Activated CD4-positive, alpha-beta T cell treated with anti-CD3 and anti-CD28 coated beads, Interleukin-2, Interleukin-4, amounts not matched to agents 100 ng/mL and 50 ng/mL, durations not matched to agents 16 hours and 8 hours (primary cell): Measurements from ENCODE around the gene SUPT6H.

ENCODE experiments used
- DNase-seq: peaks from one replicate; pipeline ENCODE4 v3.0.0-alpha.2; 2020; ENCODE audit warnings: low spot score

The SUPT6H gene

DNA sequence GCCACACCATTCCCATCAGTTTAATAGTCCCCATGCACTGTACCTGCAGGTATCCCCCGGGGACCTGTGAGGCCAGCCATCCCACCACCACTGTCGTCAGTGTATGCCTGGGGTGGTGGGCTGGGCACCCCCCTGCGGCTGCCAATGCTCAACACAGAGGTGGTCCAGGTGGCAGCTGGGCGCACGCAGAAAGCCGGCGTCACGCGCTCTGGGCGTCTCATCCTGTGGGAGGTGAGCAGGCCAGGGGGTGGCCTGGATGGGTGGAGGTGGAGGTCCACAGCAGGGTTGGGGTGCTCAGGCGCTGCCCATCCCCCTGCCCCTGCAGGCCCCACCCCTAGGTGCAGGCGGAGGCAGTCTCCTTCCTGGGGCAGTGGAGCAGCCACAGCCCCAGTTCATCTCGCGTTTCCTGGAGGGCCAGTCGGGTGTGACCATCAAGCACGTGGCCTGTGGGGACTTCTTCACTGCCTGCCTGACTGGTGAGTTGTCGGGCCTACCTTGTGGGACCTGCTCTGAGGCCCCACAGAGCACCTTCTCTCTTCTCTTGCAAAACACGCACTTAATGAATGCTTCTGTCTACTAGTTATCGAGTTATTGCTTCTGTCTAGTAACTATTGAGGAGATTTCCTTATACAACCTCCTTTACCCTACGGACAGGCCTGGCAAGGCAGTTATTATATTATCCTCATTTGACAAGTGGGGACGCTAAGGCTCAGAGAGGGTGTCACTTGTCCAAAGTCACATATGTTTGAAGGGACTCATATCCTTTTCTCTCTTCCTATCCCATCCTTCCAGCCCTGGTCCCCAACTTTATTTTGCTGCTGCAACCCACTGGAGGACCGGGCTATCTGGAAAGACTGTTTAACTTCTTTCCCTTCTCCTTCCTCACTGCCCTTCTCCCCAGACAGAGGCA is 76.0 kb downstream of the SUPT6H start:
- DNase-seq: no peak

DNA sequence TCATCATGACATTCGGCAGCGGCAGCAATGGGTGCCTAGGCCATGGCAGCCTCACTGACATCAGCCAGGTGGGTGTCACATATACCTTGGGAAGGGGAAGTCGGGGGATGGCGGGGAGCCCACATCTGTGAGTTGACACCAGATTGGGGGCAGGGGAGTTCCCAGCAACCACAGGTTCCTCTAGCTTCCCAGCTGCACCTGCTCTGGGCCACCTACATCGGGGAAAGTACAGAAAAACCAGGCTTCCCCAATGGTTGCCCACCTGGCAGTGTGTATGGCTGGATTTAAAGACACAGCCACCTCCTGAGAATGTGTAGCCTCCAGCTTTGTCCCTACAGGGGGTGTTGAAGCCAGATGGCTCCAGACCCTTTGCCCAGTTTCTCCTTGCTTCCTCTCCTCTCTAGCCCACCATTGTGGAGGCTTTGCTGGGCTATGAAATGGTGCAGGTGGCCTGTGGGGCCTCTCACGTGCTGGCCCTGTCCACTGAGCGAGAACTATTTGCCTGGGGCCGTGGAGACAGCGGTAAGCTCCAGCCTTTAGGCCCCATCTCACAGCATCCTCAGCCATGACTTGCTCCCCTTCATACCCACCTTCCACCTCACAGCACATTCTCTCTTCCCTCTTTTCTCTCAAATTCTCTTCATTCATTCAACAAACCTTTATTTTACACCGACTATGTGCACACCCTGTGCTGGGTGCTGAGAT is 76.8 kb downstream of the SUPT6H start:
- no peak for DNase-seq

DNA sequence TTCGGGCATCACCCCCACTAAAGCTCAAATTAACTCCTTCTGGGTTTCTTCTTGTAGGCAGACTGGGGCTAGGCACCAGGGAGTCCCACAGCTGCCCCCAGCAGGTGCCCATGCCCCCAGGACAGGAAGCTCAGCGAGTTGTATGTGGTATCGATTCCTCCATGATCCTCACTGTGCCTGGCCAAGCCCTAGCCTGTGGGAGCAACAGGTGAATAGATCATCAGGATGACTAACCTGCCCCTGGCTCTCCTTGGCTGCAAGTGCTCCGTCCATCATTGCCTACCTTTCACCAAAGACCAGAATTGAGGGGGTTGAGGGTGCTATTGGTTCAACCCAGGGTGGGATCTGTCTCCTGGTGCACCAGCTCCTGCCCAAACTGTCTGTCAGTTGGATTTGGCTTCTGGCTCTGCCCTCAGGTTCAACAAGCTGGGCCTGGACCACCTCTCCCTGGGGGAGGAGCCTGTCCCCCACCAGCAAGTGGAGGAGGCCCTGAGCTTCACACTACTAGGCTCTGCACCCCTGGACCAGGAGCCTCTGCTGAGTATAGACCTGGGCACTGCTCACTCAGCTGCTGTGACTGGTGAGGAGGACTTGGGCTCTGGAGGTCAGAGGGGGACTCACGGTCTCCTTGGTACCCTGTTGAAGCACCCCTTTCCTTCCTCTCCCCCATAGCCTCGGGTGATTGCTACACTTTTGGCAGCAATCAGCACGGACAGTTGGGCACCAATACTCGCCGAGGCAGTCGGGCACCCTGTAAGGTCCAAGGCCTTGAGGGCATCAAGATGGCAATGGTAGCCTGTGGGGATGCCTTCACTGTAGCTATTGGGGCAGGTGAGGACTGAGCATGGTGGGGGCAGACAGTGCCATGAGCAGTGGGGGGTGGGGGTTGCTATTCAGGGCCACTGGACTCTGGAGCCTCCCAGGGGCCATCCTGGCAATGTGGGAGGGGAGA is 78.7 kb downstream of the SUPT6H start:
- DNase-seq: no peak

DNA sequence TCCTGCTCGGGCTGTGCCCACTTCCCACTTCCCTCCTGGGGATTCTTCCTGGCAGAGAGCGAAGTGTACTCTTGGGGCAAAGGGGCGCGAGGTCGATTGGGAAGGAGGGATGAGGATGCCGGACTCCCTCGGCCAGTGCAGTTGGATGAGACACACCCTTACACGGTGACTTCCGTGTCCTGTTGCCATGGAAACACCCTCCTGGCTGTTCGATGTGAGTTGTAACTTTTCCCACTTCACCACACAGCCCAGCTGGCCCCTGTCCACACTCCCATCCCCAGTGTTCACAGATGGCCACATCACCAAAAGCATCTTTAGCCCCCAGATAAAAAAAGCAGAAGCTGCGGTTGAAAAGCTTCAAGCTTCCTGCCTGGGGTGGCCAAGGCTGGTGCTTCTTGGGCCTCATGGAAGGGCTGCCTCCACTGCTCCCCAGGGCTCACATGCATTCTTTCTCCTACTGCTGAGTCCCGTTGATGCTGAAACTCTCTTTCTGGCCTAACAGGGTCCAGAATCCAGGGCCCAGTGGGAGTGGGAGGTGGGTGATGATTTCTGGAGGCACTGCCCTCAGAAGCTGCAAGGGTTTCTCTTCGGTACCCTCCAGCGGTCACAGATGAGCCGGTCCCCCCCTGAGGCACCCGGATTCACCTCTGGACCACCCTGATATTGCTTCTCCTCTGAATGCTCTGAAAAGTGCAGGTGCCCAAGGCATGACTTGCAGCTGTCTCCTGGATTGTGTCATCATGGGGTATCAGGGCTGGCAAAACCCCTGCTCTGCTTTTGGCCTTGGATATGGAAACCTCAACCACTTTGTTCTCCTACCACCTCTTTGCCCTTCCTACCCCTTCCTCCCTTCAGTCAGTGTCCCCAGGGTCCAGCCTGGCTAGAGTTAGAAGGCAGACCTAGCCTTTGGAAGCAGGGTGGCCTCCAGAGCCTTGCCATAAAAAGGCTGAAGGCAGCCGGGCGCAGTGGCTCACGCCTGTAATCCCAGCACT is 79.6 kb downstream of the SUPT6H start:
- no peak for DNase-seq

DNA sequence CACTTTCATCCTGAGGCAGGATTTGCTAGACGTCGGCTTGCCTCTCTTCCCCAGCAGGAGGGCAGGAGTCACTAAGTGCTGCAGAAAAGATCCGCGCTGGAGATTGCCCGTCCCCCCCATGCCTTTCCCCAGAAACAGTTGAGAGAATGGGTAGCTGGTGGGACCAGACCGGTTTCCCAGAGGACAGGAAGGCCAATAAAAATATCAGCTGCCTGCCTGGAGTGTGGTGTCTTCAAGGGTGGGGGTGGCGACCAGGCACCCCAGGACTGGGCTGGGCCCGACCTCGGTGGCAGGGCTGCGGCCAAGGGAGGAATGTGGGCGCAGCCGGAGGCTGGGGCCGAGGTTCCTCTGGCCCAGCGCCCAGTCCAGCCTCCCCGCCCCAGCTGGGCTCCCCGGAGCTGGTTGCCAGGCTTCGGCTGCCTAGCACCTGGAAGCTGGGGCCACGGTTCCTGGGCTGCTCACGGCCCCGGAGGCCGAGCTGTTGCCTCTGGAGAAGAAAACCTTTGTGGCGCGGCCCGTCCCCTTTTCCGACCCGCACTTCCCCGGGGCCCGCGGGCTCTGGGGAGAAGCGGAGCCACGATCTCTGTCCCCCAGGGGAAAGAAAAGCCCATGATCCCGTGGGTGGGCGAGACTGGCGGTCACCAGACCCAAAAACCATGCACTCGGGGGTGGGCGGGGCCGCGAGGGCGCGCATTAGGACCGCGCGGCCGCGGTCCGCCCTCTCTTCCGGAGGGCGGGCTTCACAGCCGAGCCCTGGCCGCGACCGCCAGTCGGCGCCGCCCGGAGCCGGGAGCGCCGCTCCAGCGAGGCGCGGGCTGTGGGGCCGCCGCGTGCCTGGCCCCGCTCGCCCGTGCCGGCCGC is 81.5 kb downstream of the SUPT6H start, which contains the start of gene TRAF4:
TRAF4 (plus strand) TSS at position 769 of the 861 bp plus-strand sequence. CDS start 102 bp downstream, outside the sequence.
- DNase-seq: peak; percentile 73

DNA sequence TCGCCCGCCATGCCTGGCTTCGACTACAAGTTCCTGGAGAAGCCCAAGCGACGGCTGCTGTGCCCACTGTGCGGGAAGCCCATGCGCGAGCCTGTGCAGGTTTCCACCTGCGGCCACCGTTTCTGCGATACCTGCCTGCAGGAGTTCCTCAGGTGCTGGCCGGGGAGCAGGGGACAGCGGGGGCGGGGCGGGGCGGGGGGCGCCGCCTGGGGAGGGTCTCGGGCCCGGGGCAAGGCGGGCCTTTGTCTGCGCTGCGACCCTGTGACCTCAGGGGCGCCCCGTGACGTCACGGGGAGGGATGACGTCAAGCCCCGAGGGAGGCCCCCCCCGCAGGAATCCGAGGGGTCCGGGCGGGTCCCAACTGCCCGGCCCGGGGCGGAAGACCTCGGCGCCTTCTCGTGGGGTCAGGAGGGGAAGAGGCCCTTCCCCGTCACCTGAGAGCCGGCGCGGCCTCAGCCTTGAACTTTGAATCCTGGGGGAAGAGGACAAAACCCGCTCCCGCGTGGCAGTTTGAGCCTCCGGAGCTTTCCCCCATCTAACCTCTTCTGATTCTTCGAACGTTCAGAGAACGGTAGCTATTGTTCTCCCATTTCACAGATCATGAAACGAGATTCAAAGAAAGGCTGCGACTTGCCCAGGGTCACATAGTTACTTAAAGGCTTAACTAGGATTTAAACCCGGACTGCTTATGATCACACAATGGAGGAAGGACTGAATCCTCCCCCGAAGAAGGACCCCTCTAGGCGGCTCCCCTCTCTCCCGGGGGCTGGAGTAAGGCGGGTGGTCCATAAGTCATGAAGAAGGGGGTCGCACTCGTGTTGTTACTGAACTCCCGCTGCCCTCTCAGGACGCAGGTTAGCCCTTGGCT is 82.3 kb downstream of the SUPT6H start:
- DNase-seq: peak; percentile 64

DNA sequence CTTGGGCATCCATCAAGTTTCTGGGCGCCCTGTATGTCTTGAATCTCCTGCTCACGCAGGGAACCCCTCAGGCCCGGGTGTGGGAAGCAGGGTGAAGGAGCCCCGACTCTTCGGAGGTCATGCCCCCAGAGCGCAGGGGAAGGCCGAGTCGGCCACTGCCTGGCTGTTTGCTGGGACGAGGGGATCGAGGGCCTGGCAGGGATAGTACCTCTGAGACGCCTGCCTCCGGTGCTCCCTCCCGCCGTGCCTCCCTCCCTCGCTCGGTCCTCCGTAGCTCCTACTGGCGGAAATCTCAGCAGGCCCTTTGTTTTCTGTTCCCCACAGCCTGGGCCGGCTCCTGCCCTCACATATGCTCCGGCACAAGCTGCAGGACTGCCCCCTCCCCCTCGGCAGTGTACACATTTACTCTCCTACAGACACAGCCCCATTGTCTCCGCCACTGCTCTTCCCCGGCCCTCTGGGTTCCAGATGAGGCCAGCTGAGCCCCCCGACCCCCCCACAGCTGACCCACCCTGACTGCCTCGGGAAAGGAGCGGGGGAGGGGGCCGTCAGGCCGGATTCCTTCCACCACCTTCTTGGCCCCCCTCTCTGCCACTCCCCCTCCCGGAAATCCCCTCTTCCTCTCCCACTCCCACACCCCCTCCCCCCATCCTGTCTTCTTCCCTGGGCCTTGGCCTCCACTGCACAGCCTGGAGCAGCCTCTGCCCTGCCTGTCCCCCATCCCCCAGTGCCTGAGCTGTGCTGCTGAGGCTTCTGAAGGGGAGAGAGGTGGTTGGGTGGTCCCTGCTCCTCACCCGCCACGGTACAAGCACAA is 83.2 kb downstream of the SUPT6H start:
- peak; percentile 24 for DNase-seq

DNA sequence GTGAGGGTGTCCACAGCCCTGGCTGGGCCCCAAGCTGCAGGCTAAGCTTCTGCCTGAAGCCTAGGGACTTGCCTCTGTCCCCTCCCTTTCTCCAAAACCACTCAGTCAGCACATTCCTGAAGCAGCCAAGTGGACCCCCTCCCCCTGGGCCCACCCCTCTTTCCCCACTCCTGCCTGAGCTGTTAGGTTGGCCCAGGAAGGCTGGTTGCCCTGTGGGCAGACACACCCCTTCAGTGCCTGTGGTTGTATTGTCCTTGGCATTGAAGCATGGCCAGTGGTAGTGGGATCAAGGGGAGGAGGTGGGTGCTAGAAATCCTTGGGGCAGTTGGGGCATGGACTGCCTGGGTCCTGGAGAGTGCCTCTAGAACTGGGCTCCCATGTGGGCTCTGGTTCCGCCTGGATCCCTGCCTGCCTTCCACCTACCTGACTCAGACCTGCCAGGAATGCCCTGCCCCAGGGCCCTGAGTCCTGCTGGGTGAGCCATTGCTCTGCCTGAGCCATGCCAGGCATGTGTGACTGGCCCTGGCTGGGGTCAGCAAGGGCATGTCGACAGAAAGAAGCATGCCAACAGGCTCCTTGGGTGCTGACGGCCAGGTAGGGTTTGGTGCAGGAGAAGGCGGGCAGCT is 83.9 kb downstream of the SUPT6H start:
- DNase-seq: no peak

DNA sequence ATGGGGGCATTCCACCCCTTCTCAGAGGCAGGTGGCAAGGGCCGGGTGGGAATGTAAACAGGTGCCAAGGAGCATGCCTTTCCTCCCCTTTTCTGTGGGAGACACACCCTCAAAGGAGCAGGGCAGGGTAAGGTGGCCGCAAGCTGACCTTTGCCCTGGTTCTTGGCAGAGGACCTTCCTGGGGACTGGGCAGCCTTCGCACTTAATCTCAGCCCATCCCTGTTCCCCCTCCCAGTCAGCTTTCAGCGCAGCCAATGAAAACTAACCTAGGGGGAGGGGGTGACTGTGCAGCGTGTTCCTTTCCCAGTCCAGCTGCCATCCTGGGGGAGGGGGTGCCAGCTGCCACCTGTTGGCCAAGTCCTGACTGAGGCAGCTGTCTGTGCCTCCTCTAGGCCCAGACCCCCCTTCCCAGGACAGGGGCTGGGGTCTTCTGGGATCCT is 84.6 kb downstream of the SUPT6H start:
- DNase-seq: no peak

DNA sequence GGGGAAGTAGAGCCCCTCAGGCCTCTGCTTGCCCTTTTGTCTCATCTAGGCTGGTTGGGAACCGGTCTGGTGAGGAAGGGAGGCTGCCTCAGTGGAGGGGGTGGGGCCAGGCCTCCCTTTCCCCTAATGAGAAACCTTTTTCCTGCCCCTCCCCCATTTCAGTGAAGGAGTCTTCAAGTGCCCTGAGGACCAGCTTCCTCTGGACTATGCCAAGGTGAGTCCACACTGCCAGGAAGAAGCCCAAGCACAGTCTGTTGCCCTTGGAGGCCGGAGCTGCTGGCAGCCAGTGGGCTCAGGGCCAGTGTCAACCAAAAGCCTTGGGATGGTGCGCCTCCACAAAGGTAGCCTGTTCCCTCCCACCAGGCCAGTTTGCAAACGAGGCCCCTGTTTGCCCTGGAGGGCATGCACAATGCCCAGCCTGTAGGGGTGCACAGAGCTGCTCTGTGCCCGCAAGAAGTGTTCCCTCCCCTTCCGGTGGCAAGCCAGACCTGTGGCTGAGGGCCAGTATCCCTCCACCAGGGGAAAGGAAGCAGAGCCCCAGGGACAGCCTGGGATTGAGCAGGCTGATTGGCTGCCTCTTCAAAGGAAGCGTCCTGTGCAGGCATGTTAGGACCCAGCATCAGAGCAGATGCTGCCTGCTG is 85.2 kb downstream of the SUPT6H start:
- DNase-seq: no peak

DNA sequence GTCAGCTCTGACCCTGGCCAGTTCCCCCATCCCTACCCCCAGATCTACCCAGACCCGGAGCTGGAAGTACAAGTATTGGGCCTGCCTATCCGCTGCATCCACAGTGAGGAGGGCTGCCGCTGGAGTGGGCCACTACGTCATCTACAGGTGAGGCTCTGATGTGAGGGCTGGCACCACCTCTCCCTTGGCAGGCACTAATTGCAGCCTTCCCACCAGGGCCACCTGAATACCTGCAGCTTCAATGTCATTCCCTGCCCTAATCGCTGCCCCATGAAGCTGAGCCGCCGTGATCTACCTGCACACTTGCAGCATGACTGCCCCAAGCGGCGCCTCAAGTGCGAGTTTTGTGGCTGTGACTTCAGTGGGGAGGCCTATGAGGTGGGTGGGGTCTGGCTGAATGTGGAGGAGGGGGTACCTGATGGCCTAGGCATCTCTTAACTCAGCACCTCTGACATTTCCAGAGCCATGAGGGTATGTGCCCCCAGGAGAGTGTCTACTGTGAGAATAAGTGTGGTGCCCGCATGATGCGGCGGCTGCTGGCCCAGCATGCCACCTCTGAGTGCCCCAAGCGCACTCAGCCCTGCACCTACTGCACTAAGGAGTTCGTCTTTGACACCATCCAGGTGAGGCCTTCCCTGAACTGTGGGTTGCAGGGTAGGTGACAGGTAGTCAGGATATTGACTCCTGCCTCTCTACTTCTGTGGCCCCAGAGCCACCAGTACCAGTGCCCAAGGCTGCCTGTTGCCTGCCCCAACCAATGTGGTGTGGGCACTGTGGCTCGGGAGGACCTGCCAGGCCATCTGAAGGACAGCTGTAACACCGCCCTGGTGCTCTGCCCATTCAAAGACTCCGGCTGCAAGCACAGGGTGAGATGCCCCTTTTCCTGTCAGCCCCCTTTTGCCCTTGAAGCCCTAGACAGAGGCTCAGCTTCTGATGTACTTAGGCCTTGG is 86.1 kb downstream of the SUPT6H start:
- DNase-seq: no peak

DNA sequence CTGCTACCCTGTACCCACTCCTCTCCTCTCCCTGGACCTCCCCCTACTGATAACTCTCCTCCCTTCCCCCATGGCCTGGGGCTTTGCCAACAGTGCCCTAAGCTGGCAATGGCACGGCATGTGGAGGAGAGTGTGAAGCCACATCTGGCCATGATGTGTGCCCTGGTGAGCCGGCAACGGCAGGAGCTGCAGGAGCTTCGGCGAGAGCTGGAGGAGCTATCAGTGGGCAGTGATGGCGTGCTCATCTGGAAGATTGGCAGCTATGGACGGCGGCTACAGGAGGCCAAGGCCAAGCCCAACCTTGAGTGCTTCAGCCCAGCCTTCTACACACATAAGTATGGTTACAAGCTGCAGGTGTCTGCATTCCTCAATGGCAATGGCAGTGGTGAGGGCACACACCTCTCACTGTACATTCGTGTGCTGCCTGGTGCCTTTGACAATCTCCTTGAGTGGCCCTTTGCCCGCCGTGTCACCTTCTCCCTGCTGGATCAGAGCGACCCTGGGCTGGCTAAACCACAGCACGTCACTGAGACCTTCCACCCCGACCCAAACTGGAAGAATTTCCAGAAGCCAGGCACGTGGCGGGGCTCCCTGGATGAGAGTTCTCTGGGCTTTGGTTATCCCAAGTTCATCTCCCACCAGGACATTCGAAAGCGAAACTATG is 87.0 kb downstream of the SUPT6H start:
- DNase-seq: no peak

DNA sequence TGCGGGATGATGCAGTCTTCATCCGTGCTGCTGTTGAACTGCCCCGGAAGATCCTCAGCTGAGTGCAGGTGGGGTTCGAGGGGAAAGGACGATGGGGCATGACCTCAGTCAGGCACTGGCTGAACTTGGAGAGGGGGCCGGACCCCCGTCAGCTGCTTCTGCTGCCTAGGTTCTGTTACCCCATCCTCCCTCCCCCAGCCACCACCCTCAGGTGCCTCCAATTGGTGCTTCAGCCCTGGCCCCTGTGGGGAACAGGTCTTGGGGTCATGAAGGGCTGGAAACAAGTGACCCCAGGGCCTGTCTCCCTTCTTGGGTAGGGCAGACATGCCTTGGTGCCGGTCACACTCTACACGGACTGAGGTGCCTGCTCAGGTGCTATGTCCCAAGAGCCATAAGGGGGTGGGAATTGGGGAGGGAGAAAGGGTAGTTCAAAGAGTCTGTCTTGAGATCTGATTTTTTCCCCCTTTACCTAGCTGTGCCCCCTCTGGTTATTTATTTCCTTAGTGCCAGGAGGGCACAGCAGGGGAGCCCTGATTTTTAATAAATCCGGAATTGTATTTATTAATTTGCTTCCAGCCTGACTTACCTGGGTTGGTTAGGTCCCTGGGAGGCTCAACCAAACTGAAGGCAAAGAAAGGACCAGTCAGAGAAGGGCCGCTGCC is 87.6 kb downstream of the SUPT6H start:
- no peak for DNase-seq

DNA sequence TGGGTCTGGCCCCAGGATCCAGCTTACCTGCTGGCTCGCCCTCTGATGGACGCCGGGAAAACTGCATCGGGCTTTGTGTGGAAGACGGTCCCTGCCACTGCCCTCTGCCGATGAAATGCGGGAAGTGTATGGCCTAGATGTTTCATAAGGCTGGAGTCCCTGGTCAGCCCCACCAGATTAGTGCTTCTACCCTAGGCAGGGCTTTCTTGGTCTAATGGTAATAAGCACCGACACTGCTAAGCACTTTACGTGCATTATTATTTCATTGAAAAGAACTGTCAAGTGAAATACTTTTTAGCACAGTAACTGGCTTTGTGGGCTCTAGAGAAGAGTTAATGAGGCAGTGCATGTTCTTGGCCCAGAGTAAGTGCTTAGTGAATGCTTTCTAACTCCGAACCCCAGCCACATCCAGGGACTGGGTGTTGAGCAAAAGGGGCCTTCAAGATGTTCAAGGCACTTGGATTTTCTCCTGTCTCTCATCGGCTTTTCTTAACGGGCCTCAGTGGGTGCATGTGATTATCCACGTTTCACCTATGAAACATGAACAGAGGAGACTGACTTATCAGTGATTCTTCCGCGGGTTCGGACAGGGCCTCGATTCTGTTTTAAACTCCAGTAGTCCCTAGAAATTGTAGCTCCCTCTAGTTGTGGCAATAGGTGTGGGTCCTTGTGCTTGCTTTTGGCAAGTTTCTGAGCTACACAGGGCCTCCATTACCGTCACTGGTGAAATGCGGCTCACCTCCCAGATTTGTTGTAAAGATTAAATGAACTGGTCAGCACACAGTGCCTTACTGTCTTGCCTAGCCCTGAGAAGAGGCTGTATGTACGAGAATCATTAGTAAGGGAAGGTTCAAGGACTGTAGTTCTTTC is 88.4 kb downstream of the SUPT6H start:
- peak; percentile 94 for DNase-seq
